HG02588 (cell line): Measurements from ENCODE around the gene TCAP.

Experiments
- ATAC-seq: cut with Tn5 transposase; IDR thresholded peaks from one replicate; pipeline ENCODE4 v1.9.1; 2021; ENCODE audit warnings: mild to moderate bottlenecking, moderate library complexity; ENCODE audit not compliant: unreplicated experiment

TCAP gene

GRCh38 chr17:39664581-39665561 lies at the start of gene TCAP:
Gene TCAP (plus strand): TSS chr17:39665349. CDS start chr17:39665360, 11 bp downstream.
- no peak for ATAC-seq

GRCh38 chr17:39615434-39615833 lies 49.7 kb upstream of the TCAP start:
- no peak for ATAC-seq

- no peak for ATAC-seq
Observed at GRCh38 chr17:39617100-39617445, 48.1 kb upstream of the TCAP start.

GRCh38 chr17:39617446-39618245 lies 47.5 kb upstream of the TCAP start:
- no peak for ATAC-seq

DNA sequence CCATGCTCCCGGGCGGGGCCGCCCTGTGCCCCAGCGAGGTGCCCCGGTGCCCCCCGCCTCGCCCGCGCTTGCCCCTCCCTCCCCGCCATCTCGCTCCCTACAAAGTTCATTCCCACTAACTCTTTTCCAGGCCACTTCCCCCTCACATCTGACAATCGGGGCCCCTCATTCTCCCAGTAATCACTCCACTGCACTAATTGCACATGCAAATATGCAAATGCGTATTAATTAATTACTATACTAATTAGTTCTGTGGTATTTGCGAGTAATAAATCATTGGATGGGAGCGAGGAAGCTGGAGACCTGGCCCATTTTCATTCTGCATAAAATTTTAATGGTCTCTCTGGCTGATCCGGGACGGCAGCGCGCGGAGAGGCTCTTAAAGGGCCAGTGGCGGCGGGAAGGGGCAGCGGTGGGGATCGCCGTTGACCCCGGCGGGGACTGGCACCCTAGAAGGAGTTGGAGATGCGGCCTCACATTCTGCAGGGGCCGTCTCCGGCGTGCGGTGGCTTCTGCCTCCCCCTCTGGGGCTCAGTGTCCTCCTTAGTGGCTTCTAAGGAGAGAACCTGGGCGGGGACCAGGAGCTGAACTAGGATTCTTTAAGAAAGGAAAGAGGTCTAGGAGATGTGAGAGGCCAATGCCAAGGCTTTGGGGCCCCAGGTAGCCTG lies 46.8 kb upstream of the TCAP start:
- ATAC-seq = no peak

- ATAC-seq = no peak
Observed at GRCh38 chr17:39618956-39619785, 46.0 kb upstream of the TCAP start.

- ATAC-seq = no peak
Observed at GRCh38 chr17:39619786-39620101, 45.4 kb upstream of the TCAP start.

DNA sequence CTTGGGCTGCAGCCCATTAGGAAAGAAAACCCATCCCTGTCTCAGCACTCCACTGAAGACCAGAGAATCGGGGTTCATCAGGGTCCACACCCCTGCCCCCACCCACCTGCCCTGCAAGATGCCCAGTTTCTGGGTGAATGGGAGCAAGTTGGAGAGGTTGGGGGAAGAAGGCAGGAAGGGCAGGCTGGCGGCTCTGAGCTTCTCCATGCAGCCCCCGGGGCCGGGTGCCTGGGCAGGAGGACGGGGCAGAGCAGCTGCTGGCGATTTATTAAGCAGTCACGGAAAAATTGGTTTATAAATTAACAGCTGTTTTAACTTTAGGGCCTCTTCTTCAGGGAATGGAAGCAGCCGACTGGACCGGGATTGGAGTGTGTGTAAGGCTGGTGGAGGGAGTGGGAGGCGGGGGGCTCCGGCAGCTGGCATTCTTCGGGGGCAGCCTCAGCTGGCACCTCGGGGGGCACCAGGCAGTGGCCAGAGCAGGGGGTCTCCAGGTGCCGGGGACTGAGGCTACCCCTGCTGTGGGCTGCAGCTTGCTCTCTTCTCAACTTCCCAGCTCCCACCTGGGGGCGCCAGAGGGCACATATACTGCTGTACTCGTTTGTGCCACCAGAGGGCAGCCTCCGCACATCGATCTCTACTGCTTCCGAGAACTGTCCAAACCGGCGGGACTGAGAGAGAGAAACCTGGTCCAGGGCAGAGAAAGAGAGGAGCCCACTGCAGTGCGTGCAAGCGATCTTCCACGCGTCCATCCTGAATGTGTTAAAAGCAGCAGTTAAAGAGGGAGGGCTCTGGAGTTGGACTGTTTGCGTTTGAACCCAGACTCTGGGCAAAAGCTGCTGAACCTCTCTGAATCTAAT lies 43.4 kb upstream of the TCAP start:
- ATAC-seq = no peak

GRCh38 chr17:39622380-39623006 lies 42.7 kb upstream of the TCAP start:
- ATAC-seq = no peak

DNA sequence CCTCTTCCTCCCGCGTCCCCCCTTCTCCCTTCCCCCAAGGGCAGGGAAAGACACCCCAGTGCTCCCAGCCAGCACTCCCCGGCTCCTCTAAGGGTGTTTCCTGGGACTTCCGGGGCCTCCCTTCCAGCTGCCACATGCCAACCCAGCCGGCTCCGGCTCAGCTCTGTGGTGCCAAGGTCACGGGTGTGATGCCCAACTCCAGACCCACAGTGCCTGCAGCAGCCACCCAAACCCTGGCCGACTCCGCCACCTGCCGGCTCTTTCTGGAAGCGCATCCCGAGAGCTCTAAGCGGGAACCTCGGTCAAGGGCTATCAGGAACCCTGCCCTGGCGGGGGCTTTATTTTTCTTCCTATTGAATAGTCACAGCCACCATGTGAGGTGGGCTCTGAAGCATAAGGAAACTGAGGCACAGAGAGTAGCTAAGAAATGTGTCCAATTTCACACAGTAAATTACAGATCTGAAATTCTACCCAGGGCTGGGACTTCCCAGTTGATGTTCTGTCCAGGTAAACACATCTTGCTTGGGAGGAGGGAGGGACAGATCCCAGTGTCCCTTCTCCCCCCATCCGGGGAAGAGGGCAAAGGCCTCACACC lies 41.7 kb upstream of the TCAP start:
- no peak for ATAC-seq

- ATAC-seq = no peak
Observed at GRCh38 chr17:39624313-39624712, 40.8 kb upstream of the TCAP start.

DNA sequence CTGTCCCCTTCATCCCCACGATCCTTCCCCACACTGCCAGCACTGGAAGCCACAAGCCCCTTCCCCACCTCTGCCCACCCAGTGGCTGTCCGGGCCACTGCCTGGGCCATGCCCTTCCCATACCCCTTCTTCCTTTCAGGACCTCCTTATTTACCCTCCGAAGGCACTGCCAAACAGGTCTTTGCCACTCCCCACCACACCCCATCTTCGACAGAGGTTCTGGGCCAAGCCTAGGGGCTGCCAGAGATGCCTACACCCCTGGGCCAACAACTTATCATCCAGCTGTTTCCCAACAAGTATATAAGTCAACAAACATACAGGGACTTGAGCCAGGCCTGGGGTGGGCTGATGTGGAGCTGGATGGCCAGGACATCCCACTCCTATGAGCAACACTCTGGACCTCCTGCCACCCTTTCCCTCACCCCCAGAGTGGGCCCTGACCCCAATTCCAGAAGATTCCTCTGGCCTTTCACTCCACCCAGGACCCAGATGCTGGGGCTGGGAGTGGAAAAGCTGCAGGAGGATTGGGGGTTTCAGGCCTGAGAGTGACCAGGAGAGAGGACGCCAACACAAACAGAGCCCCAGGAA lies 39.9 kb upstream of the TCAP start:
- ATAC-seq = no peak

GRCh38 chr17:39626171-39627046 lies 38.7 kb upstream of the TCAP start, which contains the start of gene PPP1R1B:
Gene PPP1R1B (plus strand): TSS chr17:39626952. CDS start chr17:39627393, 441 bp downstream.
- no peak for ATAC-seq

- ATAC-seq = no peak
Observed at GRCh38 chr17:39627047-39627711, 38.0 kb upstream of the TCAP start.

DNA sequence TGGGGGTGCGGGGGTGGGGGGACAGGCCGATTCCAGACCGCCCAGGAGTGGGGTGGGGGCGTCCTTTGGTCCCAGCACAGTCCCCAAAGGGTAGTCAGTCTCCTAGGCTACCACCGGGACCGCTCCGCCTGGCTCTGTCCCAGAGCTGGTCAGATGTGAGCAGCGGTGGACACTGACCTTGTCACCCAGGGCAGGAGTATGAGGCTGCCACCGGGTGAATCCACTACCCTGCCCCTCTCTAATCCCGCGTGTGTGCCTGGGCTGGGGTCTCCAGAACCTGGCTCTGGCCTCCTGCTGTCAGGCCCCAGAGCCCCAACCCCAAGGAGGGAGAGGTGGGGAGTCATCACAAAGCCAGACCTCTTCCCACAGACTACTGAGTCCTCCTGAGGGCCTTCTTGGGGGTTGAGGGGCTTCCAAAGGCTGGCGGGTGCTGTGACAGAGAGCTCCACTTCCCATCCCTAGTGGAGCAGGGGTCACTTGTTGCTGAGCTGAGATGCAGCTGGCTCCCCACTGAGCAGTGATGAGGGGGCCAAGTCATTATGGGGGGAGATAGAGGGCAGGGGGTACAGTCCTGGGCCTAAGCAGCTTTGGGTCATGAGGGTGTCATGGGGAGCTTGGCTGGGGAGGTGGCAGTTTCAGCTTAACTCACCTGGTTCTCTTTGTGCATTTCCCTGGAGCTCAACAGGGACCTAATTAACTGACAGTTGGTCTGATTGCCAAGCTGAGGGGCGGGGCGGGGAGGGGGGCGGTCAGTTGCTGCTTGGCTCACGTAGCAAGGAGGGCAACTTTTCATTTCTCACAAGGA lies 37.2 kb upstream of the TCAP start:
- no peak for ATAC-seq
